Endothelial cell (in vitro differentiated cells): ENCODE data around the gene LGR6. TPM values are rescaled to one million over a fixed set of nuclear protein-coding genes. Genes with fewer than 3 reads are reported as not detected.

Experiments used
- total RNA-seq: library from RNA; stranded (reverse); fragmentation: NEBNext Ultra II Directional; extraction: Animal tissue kit (Norgen Biotek cat#: 25700); gene quantifications from one replicate; pipeline ENCODE4 v1.2.1, GENCODE V29; 2021; ENCODE audit not compliant: unreplicated experiment

The LGR6 gene
- total RNA-seq, 1 donor from 2014 or later = 0.23 TPM

Other genes starting within 250 kb of the LGR6 start
- gene LMOD1, start 247.3 kb upstream of the LGR6 start, total RNA-seq = not detected
- gene TIMM17A, start 238.3 kb upstream of the LGR6 start, total RNA-seq = 45.7 TPM
- gene RNPEP, start 211.2 kb upstream of the LGR6 start, total RNA-seq = 70.1 TPM
- 0.56 TPM for gene ELF3, start 183.2 kb upstream of the LGR6 start, total RNA-seq
- gene GPR37L1, start 70.9 kb upstream of the LGR6 start, total RNA-seq = not detected
- gene ARL8A, start 49.1 kb upstream of the LGR6 start, total RNA-seq = 38.8 TPM
- gene PTPN7, start 33.2 kb upstream of the LGR6 start, total RNA-seq = 1.3 TPM
- 10.4 TPM for gene UBE2T, start 148.1 kb downstream of the LGR6 start, total RNA-seq
- 7.2 TPM for gene PPP1R12B, start 154.9 kb downstream of the LGR6 start, total RNA-seq